Measurements from ENCODE around the gene RGS1. TPM values are rescaled to one million over a fixed set of nuclear protein-coding genes. Genes with fewer than 3 reads are reported as not detected.

Gene RGS1
- total RNA-seq, 1 experiment from 2014 or later, result not detected

GRCh38 chr1:192535916-192536664, 39.5 kb upstream of the RGS1 start:
- Mint-ChIP-seq H3K9me3 (peaks cover 4 to 6% of the 10 kb centered on the region in 2 experiments; a peak in 3 of 5 replicates), H3K36me3 (ENCODE audit: insufficient read depth in 1 of 3, low read depth in 3 of 3) (peaks cover 5 to 7% (median 6%) of the 10 kb centered on the region in 3 experiments; a peak in 5 of 7 replicates), H3K27me3 (ENCODE audit: low read depth) (no peaks in the 10 kb centered on the region), H3K27ac (no peak overlapping the region), H3K4me1 (peaks cover 11 to 15% of the 10 kb centered on the region in 2 experiments), H3K4me3 (no peak overlapping the region)
- no peak overlapping the region for H4K8ac ChIP-seq (replicated peaks; ENCODE audit: insufficient read length, low read depth, low read length)
- H4K5ac ChIP-seq (ENCODE audit: insufficient read length, low read depth, low read length), result no peak overlapping the region
- no peak overlapping the region for H2BK12ac ChIP-seq (ENCODE audit: insufficient read length, low read depth, low read length)
- no peaks in the 10 kb centered on the region for H3K79me1 ChIP-seq (ENCODE audit: insufficient read depth, low read depth, low read length, poor library complexity, severe bottlenecking)
- no peak overlapping the region for H2BK120ac ChIP-seq (ENCODE audit: low read depth, low read length, poor library complexity, severe bottlenecking)
- H3K27me3 ChIP-seq (ENCODE audit: insufficient read depth, low read length), result no peaks in the 10 kb centered on the region
- no peak overlapping the region for H3K23ac ChIP-seq (ENCODE audit: insufficient read length, low read depth, low read length)
- H2AFZ ChIP-seq (ENCODE audit: low read length), result no peak overlapping the region
- H3K4ac ChIP-seq (ENCODE audit: low read depth, low read length), result no peak overlapping the region
- no peak overlapping the region for H3K9ac ChIP-seq (ENCODE audit: extremely low read depth, insufficient read length, low read length)
- H2AK5ac ChIP-seq (ENCODE audit: insufficient read length, low read length), result no peak overlapping the region
- H4K20me1 ChIP-seq (ENCODE audit: control insufficient read depth, insufficient read depth, insufficient read length), result no peaks in the 10 kb centered on the region
- no peaks in the 10 kb centered on the region for H3K9me3 ChIP-seq (ENCODE audit: control insufficient read depth, low read depth, low read length)
- H3K18ac ChIP-seq (ENCODE audit: insufficient read length, low read depth, low read length), result no peak overlapping the region
- H3K4me2 ChIP-seq (ENCODE audit: insufficient read depth, insufficient read length, low read length), result no peak overlapping the region
- DNase-seq, result no peak
- TF ChIP-seq, protein P1, sequence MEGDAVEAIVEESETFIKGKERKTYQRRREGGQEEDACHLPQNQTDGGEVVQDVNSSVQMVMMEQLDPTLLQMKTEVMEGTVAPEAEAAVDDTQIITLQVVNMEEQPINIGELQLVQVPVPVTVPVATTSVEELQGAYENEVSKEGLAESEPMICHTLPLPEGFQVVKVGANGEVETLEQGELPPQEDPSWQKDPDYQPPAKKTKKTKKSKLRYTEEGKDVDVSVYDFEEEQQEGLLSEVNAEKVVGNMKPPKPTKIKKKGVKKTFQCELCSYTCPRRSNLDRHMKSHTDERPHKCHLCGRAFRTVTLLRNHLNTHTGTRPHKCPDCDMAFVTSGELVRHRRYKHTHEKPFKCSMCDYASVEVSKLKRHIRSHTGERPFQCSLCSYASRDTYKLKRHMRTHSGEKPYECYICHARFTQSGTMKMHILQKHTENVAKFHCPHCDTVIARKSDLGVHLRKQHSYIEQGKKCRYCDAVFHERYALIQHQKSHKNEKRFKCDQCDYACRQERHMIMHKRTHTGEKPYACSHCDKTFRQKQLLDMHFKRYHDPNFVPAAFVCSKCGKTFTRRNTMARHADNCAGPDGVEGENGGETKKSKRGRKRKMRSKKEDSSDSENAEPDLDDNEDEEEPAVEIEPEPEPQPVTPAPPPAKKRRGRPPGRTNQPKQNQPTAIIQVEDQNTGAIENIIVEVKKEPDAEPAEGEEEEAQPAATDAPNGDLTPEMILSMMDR (conservative IDR thresholded peaks at IDR 0.05), result no peak
- H2BK15ac ChIP-seq (ENCODE audit: low read depth, low read length), result no peak overlapping the region
- H3K23me2 ChIP-seq (ENCODE audit: insufficient read length, low read depth, low read length, poor library complexity, severe bottlenecking), result no peaks in the 10 kb centered on the region
- H3K79me2 ChIP-seq (ENCODE audit: insufficient read depth, low read length), result no peaks in the 10 kb centered on the region
- no peak overlapping the region for H2BK5ac ChIP-seq (ENCODE audit: insufficient read length, low read length)
- H3K27ac ChIP-seq (ENCODE audit: insufficient read length, low read depth, low read length), result no peak overlapping the region
- H3T11ph ChIP-seq (ENCODE audit: low read length), result no peak overlapping the region
- no peak overlapping the region for H3K56ac ChIP-seq (ENCODE audit: insufficient read length, low read depth, low read length)
- H3K4me1 ChIP-seq (ENCODE audit: insufficient read depth, low read length), result peaks cover 5% of the 10 kb centered on the region; the same call in 1 of the 2 replicates
- WGBS (ENCODE audit: extremely low coverage, insufficient read length, low lambda C conversion rate), result no CpG with 5 or more reads among the region's 3 CpGs
- H2BK20ac ChIP-seq (ENCODE audit: low read depth, low read length, poor library complexity, severe bottlenecking), result no peak overlapping the region
- no peak overlapping the region for H4K91ac ChIP-seq (ENCODE audit: insufficient read length, low read depth, low read length)
- H3K14ac ChIP-seq (ENCODE audit: insufficient read depth, low read length), result no peak overlapping the region
